Stomach (tissue), 9 donors: ENCODE data around the gene CHDH. TPM values are rescaled to one million over a fixed set of nuclear protein-coding genes. Genes with fewer than 3 reads are reported as not detected.
A peak's percentile ranks its signal among the peaks of the same experiment; 100 is the strongest.

Experiments used
- DNase-seq, 2 donors: peaks; one replicate each; pipeline versions ENCODE4 v3.0.0 to v3.0.0-alpha.2; 2013 to 2019
- H3K27ac ChIP-seq, 5 donors: fragments of 200-600 bp in 4 of 5; sonication (generic) in 4 of 5; one replicate each; pipeline ENCODE4 v1.5.1; 2013 to 2019; ENCODE audit warnings: mild to moderate bottlenecking in 1 of 5, moderate library complexity in 1 of 5
- H3K27me3 ChIP-seq, 3 donors: fragments of 200-600 bp; sonication (generic); one replicate each; pipeline ENCODE4 v1.5.1; 2017 to 2019; ENCODE audit warnings: mixed run types in 1 of 3
- H3K36me3 ChIP-seq, 4 donors: fragments of 200-600 bp; sonication (generic); 1 replicate in 3 of 4; 2 replicates in 1 of 4; pipeline ENCODE4 v1.5.1; 2016 to 2019
- H3K4me1 ChIP-seq, 4 donors: fragments of 200-600 bp; sonication (generic); one replicate each; pipeline ENCODE4 v1.5.1; 2016 to 2019
- H3K4me3 ChIP-seq, 4 donors: fragments of 200-600 bp; sonication (generic) in 3 of 4; one replicate each; pipeline ENCODE4 v1.5.1; 2016 to 2019; ENCODE audit warnings: mild to moderate bottlenecking in 1 of 4
- H3K9me3 ChIP-seq, 4 donors: fragments of 200-600 bp; sonication (generic); one replicate each; pipeline ENCODE4 v1.5.1; 2016 to 2019
- CTCF ChIP-seq, 7 experiments: fragments of 450-650 bp in 4 of 7; fragments of 200-600 bp in 3 of 7; sonication (generic) in 3 of 7; IDR thresholded peaks; one replicate each; pipeline ENCODE4 v1.5.1; 2016 to 2019; ENCODE audit warnings: antibody characterized with exemption in 7 of 7, control low read depth in 2 of 7, mild to moderate bottlenecking in 1 of 7
- EP300 ChIP-seq: sonication (generic); formaldehyde crosslinking; IDR thresholded peaks from one replicate; pipeline ENCODE4 v1.6.1; 2017; ENCODE audit warnings: antibody characterized with exemption
- POLR2A ChIP-seq, 4 donors: fragments of 450-650 bp; IDR thresholded peaks; one replicate each; pipeline ENCODE4 v1.6.1; 2016; ENCODE audit warnings: antibody characterized with exemption in 4 of 4, control low read depth in 2 of 4, mild to moderate bottlenecking in 1 of 4, moderate library complexity in 1 of 4
- POLR2AphosphoS5 ChIP-seq, 3 donors: sonication (generic); formaldehyde crosslinking; IDR thresholded peaks; one replicate each; pipeline ENCODE4 v1.6.1; 2016; ENCODE audit warnings: antibody characterized with exemption in 3 of 3
- WGBS, 5 donors: extraction: QIAGEN DNeasy Blood & Tissue Kit in 3 of 5; methylation state at CpG; one replicate each; pipeline versions ENCODE4 v1.1.5 to v1.1.7; 2013 to 2018; 5-methylcytosine and 5-hydroxymethylcytosine counted together
- intact Hi-C: fragments of 100-400 bp; cut with DNase I; formaldehyde crosslinking; loops from one replicate; pipeline ENCODE4 v1.15.1; 2023; ENCODE audit warnings: low total_unique reads
- polyA plus RNA-seq, 3 donors: library from polyadenylated mRNA; stranded (reverse); fragments of 200-250 nt; gene quantifications; one replicate each; pipeline ENCODE4 v1.2.3, GENCODE V29; 2013
- total RNA-seq, 5 donors: library from RNA; depleted of rRNA; stranded (reverse); fragments of >200 nt; gene quantifications; one replicate each; pipeline versions ENCODE4 v1.1.0 to v1.2.3, GENCODE V29; 2014 to 2016
- donor health status: healthy with polysubstance abuse.
- donor health status: Bipolar disorder and iron deficiency.
- donor health status: healthy.

CHDH gene
- total and polyA plus RNA-seq, 8 donors: 1.7 to 385 (median 8.4) TPM

DNA sequence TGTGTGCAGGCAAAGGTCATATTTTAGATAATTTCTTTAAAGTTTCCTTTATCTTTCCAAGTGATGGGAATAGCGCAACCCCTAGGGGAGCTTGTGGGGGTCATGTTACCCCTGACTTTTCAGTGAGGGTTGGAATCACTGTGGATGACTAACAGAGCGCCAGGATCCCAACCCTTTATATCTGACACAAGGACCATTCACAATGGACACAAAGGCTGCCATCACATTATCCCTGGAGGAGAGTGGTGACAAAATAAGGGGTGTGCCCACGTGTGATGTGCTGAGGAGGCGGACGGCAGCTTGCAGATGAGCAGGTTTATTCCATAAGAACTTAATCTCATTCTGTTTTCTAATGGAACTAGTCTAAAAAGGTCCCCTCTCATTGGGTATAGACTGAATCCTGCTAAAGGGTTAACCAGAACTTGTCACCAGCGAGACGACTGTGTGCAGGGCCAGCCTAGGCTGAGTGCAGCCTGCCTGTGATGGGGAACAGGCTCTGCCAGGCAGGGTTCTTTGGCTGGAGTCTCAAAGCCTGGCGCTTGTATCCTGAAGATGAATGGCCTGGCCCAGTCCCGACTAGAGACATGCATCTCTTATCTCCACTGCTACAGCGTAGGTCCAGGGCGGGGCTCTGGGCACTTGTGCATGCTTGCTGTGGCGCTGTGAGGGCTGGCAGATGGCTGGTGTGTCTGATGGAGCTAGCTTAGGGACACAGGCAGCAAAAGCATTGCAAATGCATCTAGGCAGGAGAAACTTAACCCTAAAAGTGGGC lies 50.2 kb downstream of the CHDH start:
- DNase-seq: peak; percentile 47 to 73
- TF ChIP-seq CTCF (IDR thresholded peaks at IDR 0.05) (no peak), EP300 (no peak), POLR2A (IDR thresholded peaks at IDR 0.05) (no peak), POLR2AphosphoS5 (IDR thresholded peaks at IDR 0.05) (no peak)
- H3K27me3 ChIP-seq: peaks cover 0 to 9% (median 0%) of the 10 kb centered on the region in 3 donors
- H3K4me3 ChIP-seq: no peak overlapping the region
- intact Hi-C loops: no loop called here
- peaks cover 0 to 8% (median 3%) of the 10 kb centered on the region in 4 donors for H3K4me1 ChIP-seq
- no peaks in the 10 kb centered on the region for H3K36me3 ChIP-seq
- no peaks in the 10 kb centered on the region for H3K9me3 ChIP-seq
- WGBS, 5 donors: 38 to 52% (median 43%) methylated on average over 12 of the region's 12 CpGs
- no peak overlapping the region for H3K27ac ChIP-seq

- 28 to 59% (median 53%) methylated on average over 1 to 3 of the region's 3 CpGs for WGBS, 5 donors
- peaks cover 0 to 9% (median 0%) of the 10 kb centered on the region in 3 donors for H3K27me3 ChIP-seq
- H3K27ac ChIP-seq: no peak overlapping the region
- H3K9me3 ChIP-seq: no peaks in the 10 kb centered on the region
- no peak for TF ChIP-seq POLR2A (IDR thresholded peaks at IDR 0.05)
- no peak for TF ChIP-seq EP300
- TF ChIP-seq POLR2AphosphoS5 (IDR thresholded peaks at IDR 0.05): no peak
- no peak for TF ChIP-seq CTCF (IDR thresholded peaks at IDR 0.05)
- DNase-seq: no peak
- H3K4me1 ChIP-seq: peaks cover 0 to 8% (median 3%) of the 10 kb centered on the region in 4 donors
- no peaks in the 10 kb centered on the region for H3K36me3 ChIP-seq
- H3K4me3 ChIP-seq: no peak overlapping the region
- intact Hi-C loops: no loop called here
Measured at GRCh38 chr3:53795176-53795575, 51.0 kb downstream of the CHDH start.

GRCh38 chr3:53794597-53794996 lies 51.6 kb downstream of the CHDH start:
- 52 to 64% (median 63%) methylated on average over 3 of the region's 3 CpGs for WGBS, 5 donors

DNA sequence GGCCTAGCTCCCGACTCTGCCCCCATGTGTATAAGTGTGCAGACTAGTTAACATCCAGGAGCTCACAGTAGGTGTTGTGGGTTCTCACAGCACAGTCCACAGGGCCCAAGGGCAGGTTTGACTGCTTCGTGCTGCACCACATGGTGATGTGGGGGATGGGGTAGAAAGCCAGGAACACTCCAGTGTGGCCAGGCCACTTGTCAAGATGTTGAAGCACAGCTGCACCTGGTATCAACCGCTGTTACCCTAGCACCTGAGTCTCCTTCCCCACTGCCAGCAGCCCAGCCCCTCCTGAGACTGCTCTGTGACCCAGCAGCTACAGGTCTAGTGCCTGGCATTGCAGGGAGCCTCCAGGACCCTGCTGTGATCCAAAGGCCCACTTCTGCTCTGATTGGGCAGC lies 53.4 kb downstream of the CHDH start:
- Histone ChIP-seq H3K4me3 (no peak overlapping the region), H3K4me1 (peaks cover 0 to 8% (median 3%) of the 10 kb centered on the region in 4 donors), H3K27ac (no peak overlapping the region), H3K9me3 (no peaks in the 10 kb centered on the region), H3K27me3 (peaks cover 0 to 9% (median 0%) of the 10 kb centered on the region in 3 donors), H3K36me3 (no peaks in the 10 kb centered on the region)
- DNase-seq: no peak
- WGBS, 5 donors: 77 to 96% (median 90%) methylated on average over 3 of the region's 3 CpGs
- TF ChIP-seq CTCF (IDR thresholded peaks at IDR 0.05): no peak
- TF ChIP-seq EP300: no peak
- TF ChIP-seq POLR2AphosphoS5 (IDR thresholded peaks at IDR 0.05): no peak
- no peak for TF ChIP-seq POLR2A (IDR thresholded peaks at IDR 0.05)
- intact Hi-C loops: no loop called here

More at GRCh38 chr3:53794597-53794996, 51.6 kb downstream of the CHDH start:
- Histone ChIP-seq H3K36me3 (no peaks in the 10 kb centered on the region), H3K4me1 (peaks cover 0 to 8% (median 3%) of the 10 kb centered on the region in 4 donors), H3K27ac (no peak overlapping the region), H3K4me3 (no peak overlapping the region), H3K27me3 (peaks cover 0 to 9% (median 0%) of the 10 kb centered on the region in 3 donors), H3K9me3 (no peaks in the 10 kb centered on the region)
- no peak for DNase-seq
- intact Hi-C loops: no loop called here
- TF ChIP-seq EP300 (no peak), POLR2AphosphoS5 (IDR thresholded peaks at IDR 0.05) (no peak), POLR2A (IDR thresholded peaks at IDR 0.05) (no peak)

GRCh38 chr3:53791317-53791716 lies 54.9 kb downstream of the CHDH start:
- DNase-seq: no peak
- intact Hi-C loops: no loop called here
- Histone ChIP-seq H3K4me1 (peaks cover 0 to 6% (median 2%) of the 10 kb centered on the region in 4 donors), H3K9me3 (no peaks in the 10 kb centered on the region), H3K36me3 (no peaks in the 10 kb centered on the region), H3K4me3 (no peak overlapping the region), H3K27me3 (peaks cover 0 to 9% (median 0%) of the 10 kb centered on the region in 3 donors), H3K27ac (no peak overlapping the region)
- TF ChIP-seq POLR2A (IDR thresholded peaks at IDR 0.05) (no peak), POLR2AphosphoS5 (IDR thresholded peaks at IDR 0.05) (no peak), CTCF (IDR thresholded peaks at IDR 0.05) (no peak), EP300 (no peak)
- 73 to 88% (median 78%) methylated on average over 7 of the region's 7 CpGs for WGBS, 5 donors
